ENCODE data around the gene VWA2.

Gene VWA2

DNA sequence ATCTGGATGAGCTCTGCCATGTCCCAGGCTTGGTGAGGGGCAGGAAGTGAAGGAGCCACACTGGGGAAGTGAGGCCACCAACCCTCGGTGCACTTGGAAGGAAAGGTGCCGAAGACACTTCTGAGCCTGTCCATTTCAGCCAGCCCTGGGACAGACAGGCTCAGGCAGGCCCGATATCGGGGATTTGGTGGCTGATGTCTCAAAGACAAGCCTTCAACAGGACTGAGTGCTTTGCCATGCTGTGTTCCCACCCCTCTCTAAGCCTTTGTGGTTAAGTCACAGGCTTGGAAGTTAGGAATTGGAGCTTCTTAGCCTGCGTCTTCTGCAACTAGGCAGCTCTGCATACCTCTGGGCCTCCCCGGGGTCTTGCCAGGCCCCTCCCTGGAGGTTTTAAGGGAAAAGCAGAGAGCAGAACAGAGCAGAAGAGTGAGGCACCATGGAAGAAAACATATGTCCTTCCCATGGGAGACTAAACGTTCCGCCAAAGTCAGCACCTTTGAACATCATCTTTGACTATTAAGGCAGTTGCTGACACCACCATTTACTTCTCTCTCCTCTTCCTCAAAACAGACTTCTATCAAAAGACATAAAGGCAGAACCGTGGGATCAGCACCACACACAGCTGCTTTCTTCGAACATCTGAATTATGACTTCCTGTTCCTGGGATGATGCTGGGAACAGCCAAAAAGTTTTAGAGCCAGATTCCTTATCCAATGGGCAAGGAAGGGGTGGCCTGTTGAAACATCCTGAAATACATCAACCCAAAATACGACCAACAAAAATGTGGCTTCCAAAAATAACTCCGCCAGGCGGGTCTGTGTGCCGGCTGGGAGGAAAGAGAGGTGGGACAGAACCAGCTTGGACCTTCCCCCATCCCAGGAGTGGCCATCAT, 93.5 kb downstream of the VWA2 start:
- TF ChIP-seq GATA3 (IDR thresholded peaks at IDR 0.05; ENCODE audit: low read depth, low read length) = no peak
- no peak for TF ChIP-seq GATA2 (IDR thresholded peaks at IDR 0.05; ENCODE audit: low read depth, low read length)

DNA sequence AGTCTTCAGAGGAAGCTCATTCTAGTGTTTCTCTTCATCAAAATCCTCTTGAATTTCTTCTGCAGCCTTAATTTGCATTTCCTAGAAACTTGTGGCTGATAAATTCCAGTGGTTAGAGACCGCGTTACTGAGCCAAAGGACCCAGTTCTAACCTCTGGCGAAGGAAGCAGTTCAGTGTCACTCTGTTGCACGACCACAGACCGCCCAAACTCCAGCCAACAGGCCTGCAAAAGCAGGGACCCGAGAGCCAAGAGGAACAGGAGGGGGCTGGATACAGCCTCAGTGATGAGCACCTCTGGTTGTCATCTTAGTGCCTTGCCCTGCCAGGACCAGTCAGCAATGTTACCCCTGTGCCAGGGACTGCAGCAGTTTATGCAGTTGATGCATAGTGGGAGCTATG, 95.2 kb downstream of the VWA2 start:
- TF ChIP-seq GATA2 (IDR thresholded peaks at IDR 0.05; ENCODE audit: low read depth, low read length) (no peak), GATA3 (IDR thresholded peaks at IDR 0.05; ENCODE audit: low read depth, low read length) (no peak)

DNA sequence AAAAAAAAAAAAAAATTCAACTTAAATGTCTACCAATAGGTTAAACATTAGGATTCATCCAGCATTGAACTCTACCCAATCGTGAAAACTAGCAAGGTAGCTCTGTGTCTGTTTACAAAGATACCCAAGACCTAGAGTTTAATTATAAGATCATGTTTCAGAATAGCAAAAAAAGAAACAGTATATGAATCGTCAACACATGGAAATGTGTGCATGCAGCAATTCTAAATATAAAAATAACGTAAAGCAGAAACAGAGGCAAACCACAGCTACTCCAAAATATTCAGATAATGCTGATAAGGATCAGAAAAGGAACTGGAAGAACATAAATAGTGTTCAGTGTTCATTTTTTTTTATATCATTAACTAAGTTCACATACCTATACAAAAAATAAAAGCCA, 96.6 kb downstream of the VWA2 start:
- TF ChIP-seq GATA2 (IDR thresholded peaks at IDR 0.05; ENCODE audit: low read depth, low read length) = no peak
- no peak for TF ChIP-seq GATA3 (IDR thresholded peaks at IDR 0.05; ENCODE audit: low read depth, low read length)

DNA sequence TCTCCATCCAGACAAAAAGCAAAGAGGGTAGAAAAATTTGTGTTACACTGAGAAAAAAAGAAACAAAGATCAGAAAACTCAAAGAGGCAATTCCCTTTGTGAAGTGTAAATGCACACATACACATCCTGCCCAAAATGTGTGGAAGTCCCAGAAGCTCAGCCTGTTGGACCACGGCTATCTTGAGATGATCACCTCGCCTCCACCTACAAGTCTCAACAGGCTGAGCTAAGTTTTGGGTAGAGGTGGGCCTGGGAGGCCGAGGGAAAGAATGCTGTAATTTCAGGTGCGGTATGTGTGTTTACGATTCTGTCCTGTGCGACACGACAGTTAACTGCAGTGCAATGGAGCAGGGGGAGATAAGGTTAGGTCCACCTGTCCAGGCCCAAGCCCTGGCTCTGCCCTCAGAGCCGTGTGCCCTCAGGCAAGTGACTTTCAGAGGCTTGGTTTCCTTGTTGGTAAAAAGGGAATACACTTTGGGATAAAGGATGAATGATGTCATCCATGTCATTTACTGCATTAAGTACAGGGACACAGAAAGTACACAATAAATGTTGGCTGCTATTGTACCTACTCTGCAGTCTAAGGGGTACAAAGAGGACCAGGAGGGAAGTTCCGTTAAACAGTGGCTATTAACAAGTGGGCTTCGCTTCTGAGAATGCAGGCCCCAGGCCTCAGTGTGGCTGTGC, 97.9 kb downstream of the VWA2 start:
- no peak for TF ChIP-seq GATA3 (IDR thresholded peaks at IDR 0.05; ENCODE audit: low read depth, low read length)
- TF ChIP-seq GATA2 (IDR thresholded peaks at IDR 0.05; ENCODE audit: low read depth, low read length) = no peak

DNA sequence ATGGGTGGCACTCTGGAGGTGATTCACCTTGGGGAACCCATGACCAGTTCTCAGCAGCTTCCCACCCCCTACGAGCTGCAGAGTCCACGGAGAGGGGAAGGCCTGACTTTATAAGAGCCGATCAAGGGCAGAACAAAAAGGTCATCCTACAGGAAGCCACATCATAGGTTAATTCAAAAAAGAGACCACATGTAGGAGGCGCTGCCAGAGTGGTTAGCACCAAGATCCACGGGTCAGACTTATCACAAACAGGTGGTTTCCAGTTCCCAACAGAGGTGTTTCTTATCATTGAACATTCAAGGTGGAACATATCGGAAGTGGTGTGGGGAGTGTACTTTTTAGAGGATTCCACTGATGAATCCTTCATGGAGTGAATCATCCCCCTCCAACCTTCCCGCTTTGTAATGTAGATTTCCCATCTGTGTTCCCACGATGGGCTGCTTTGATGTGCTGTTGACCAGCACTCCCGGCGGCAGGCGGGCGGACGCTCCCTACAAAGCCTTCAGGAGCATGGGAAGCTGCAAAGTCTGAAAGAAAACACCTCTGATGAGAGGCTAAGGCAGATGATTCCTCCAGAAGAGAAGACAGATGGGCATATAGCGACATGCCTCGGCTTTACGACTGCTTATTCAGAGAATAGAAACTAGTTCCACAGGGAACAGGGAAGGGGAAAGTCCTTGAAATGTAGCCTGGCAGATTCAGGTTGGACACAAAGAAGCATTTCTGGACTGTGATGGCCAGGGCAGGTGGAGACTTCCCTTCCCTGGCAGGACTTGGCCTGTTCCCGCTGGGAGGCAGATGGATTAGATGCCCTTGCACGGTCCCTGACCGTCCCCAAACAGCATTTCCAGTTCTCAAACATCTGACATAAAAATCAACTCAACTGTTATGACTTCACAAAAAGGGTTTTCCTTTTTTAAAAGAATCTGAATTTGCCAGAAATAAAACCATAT, 98.7 kb downstream of the VWA2 start:
- no peak for TF ChIP-seq GATA2 (IDR thresholded peaks at IDR 0.05; ENCODE audit: low read depth, low read length)
- TF ChIP-seq GATA3 (IDR thresholded peaks at IDR 0.05; ENCODE audit: low read depth, low read length) = no peak

DNA sequence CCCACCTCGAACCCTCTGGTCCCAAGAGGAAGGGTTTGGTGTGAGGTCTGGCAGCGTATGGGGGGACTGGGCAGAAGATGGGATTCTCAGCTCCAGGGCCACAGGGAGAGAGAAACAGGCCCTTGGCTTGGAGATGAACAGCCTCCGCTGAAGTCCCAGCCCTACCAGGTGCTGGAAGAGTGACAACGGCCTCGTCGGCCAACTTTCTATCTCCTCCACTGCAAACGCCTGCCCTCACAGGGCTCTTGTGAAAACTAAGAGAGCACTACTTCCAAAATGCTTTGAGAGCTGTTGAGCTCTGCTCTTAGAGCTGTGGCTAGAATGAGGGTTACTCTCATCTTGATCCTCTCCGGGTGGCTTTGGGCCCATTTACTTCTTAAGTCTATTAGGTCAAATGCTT, 101.8 kb downstream of the VWA2 start:
- no peak for TF ChIP-seq GATA3 (IDR thresholded peaks at IDR 0.05; ENCODE audit: low read depth, low read length)
- TF ChIP-seq GATA2 (IDR thresholded peaks at IDR 0.05; ENCODE audit: low read depth, low read length) = no peak

Data from SH-SY5Y (cell line).